ENCODE measurements around the gene TMEM161B.
"Not testable (repeated sequence)": the region's sequence is repeated elsewhere in the genome, so short reads cannot be mapped to it uniquely, and the experiment has no call there.

TMEM161B gene

DNA sequence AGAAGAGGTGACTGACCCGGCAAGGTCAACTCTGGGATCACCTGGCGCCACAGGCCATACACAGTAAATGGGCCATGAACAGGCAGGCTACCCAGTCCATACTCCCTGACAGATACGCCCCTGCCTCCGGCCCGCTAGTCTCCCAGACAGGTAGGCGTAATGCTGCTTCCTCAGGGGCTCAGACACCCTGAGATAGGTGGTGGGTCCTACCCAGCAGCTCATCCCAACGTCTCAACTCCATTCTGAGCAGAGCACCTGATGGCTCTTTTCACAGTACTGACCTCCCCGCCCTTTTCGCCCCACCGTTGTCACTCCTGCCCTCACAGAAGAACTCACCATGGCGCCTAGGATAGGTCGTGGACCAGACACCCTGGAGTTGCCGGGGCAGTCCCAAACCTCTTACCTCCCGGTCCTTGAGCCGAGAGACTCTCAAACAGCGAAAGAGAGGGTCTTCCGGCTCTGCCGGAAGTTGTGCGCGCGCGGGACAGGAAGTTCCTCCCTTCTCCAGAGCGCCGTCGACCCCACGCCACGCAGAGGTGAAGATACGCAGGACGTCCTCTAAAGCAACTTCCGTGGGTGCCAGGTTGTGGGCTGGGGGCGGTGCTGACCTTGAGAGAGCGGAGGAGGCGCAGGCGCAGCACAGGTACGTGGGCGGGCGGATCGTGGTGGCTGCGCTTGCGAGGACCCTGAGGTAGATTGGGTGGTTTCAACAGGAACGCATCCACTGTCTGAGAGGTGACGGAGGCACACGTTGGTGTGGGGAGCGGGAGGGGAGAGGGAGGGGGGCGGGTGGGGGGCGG is at the start of gene TMEM161B:
TMEM161B (minus strand) TSS at position 461 of the 800 bp plus-strand sequence; CDS start at position 339, 122 bp downstream.
- DNase-seq: peak; percentile 79 to 92

GRCh38 chr5:88304356-88304755 is 35.7 kb upstream of the TMEM161B start:
- DNase-seq: no peak

DNA sequence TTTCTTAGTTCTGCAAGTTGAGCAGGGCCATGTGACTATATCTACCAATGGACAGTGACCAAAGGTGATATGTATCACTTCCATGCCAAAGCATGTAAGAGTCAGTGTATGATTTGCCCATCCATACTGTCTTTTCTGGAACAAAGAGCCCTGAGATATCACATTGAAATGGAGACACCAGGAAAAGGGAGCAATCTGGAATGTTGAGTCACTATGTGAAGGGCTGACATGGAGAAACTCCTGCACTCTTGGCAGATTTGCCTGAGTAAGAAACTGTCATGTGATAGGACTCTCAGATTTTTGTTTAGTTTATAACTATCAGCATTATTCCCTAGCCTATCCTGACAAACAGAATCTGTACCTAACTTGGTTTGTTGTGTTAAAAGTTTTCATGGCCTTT is 29.8 kb upstream of the TMEM161B start:
- no peak for DNase-seq

DNA sequence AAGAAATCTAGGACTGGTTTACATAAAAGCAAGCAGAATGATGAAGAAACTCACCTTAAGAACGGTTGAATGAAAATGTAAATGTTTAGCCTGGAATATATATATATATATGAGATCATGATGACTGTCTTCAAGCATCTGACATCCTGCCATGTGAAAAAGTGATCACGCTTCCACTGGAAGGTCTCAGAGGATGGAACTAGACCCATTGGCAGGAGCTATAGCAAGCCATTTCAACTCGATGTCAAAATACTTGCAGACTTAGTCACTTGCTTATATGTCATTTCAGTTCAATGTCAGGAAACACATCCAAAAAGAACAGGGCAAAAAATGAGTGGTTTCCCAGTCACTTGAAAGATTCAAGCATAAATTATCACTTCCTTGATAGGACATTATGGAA is 22.2 kb upstream of the TMEM161B start:
- no peak for DNase-seq

DNA sequence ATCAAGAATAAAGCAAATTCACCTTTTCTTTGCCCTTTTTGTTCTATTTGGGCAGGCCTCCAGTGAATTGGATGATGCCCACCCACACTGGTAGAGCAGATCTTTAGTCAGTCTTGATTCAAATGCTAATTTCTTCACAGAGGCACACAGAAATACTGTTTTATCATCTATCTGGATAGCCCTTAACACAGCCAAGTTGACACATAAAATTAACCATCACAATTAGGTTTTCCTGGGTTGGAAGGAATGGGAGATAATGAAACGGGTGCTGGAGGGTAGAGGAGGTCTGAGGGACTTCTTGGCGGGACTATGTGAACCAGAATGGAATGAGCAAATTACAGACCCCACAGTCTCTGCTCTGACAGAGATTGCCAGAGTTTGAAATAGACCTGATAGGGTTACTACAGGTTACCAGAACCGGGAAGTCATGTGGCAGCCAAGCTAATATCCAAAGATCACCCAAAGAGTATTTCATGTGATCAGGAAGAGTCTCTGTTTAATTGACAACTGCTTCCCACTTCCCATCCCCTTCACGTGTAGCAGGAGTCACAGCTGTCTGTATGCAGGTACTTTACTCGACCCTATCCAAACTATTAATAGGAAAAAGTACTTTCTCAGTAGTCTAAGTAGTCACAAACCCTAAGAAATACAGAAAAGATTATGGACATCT is 20.0 kb upstream of the TMEM161B start:
- DNase-seq: no peak

DNA sequence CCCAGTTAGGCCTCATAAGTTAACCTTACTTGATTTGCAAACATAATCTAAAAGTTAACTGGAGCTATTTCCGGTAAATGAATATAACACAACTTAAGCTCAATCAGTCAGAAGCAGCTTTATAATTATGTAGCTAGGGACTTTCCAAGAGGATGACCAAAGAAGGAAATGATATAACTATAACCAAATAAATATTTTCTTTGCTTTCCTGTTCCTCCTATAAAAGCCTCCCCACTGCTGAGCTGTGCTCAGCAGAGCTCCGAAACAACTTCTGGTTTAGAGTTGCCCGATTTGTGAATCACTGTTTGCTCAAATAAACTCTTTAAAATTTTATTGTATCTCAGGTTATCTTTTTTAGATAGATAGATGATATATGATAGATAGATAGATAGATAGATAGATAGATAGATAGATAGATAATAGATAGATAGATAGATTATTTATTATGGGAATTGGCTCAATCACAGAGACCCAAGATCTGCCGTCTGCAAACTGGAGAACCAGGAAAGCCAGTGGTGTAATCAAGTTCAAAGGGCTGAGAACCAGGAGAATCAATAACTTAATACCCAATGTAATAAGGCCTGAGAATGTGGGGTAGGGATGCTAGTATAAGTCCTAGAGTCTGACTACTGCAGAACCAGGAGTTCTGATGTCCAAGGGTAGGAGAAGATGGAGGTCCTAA is 19.3 kb upstream of the TMEM161B start:
- no peak for DNase-seq

- no peak for DNase-seq
These were observed 18.7 kb upstream of the TMEM161B start for GRCh38 chr5:88287302-88287701.

DNA sequence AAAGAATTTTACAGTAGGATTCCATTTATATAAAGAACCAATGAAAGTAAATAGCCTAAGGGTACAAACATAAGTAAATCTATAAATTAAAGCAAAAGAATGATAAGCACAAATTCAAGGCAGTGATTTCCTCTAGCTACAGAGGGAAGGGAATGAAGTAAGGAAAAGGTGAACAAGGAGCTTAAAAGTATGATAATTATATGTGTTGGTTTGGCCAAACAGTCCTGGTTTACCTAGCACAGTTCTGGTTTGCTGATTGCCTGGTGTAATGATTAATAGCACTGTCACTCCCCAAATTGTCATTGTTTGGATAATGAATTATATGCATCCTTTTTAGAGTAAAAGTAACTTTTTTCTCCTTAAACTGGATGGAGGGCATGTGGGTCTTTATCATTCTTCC is 15.0 kb upstream of the TMEM161B start:
- no peak for DNase-seq

DNA sequence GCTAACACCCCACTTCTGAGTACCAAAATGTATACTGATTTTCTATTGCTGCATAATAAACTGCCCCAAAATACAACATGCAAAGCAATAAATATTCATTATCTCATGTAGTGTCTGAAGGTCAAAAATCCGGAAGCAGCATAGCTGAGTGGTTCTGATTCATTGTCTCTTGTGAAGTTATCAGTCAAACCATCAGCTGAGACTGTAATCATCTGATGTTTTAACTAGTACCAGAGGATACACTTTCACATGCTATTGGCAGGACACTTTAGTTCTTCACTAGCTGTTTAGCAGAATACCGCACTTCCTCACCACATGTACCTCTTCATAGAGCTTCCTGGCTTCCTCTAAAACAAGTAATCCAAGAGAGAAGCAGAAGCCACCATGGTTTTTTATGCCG is 12.7 kb upstream of the TMEM161B start:
- no peak for DNase-seq

- DNase-seq: no peak
These were observed 10.9 kb upstream of the TMEM161B start for GRCh38 chr5:88279584-88279983.

DNA sequence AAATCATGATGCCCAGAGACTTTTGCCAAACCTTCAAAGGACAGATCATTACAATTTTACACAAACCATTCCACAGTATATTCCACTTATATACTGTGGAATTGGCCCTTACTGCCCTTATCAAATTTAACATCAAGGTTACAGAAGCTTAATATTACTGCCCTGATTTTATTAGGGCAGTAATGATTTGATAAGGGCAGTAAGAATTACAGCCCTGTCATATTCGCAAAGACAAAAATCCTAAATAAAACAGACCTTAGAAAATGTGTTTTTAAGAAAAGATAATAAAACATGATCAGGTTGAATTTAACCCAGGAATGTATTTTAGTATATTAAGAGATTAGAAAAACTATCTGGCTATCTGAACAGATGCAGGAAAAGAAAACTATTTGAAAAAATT is 7.7 kb upstream of the TMEM161B start:
- no peak for DNase-seq

- no peak for DNase-seq
These were observed 6.9 kb upstream of the TMEM161B start for GRCh38 chr5:88275581-88275980.

DNA sequence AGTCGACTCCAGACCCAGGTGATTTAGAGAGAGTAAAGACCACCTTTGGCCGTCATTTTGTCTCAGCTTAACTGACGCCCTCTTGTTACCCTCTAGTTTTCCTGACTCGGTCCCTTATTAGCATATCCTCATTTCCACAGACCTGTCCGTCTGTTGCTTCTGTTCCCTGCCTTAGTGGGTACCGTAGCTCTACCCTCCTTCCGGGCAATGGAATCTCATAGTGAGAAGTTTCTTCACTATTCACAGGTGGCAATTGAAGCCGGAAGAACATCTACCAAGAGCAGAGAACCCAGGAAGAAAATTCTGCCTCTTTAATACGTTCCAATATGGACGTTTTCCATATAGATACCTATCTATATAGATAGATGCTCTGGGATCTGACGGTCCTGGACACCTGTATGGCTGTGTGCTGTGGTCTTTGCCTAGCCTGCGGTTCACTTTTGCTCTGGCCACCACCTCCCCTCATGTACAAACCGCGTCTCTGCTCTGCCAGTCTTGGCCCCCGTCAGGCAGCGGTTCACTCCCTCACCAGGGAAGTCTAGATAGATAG is 652 bp upstream of the TMEM161B start:
- no peak for DNase-seq

- DNase-seq: not testable (repeated sequence)
These were observed 4.1 kb downstream of the TMEM161B start for GRCh38 chr5:88264565-88264964.

DNA sequence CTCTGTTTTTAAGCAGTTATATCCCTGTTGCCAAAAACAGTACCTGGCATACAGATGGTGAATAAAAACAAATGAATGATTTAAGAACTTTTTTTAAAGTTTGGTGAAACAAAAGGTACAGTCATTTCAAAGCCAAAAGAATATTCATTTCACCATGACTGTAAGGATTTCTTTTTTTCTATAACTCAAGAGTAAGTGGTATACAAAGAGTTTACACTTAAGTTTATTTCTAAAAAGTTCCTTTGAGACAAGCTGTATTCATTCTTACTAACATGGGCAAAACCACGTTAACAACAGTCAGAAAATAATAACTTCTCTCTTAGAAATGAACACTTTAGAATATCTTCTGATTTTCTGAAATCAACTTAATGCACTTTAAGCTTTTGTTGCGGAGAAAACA is 5.3 kb downstream of the TMEM161B start:
- DNase-seq: no peak

GRCh38 chr5:88262116-88262515 is 6.5 kb downstream of the TMEM161B start:
- no peak for DNase-seq

- DNase-seq: no peak
These were observed 10.0 kb downstream of the TMEM161B start for GRCh38 chr5:88258636-88259035.

DNA sequence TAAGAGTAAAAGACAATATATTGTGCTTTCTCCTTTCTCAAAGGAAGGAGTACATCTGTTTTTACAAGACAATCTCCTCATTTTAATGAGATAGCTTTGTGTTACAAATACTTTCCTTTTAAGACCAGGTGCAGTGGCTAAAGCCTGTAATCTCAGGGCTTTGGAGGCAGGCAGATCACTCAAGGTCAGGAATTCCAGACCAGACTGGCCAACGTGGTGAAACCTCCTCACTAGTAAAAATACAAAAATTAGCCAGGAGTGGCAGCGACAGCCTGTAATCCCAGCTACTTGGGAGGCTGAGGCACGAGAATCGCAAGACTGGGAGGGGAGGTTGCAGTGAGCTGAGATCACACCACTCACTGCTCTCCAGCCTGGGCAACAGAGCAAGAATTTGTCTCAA is 11.8 kb downstream of the TMEM161B start:
- DNase-seq: no peak

GRCh38 chr5:88256037-88256436 is 12.6 kb downstream of the TMEM161B start:
- DNase-seq: no peak

DNA sequence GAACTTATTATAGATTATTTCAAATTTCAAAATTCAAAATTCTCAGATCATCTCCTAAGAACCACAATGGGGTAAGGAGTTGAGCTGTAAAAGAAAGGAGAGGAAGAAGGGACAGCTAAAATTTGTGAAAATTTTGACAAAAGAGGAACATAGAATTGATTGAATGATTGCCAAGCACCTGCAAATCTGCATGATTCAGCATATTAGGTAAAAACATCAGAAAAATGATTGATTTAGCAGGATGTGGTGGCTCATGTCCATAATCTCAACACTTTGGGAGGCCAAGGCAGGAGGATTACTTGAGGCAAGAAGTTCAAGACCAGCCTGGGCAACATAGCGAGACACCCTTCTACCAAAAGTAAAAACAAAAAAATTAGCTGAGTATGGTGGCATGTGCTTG is 14.3 kb downstream of the TMEM161B start:
- DNase-seq: no peak

DNA sequence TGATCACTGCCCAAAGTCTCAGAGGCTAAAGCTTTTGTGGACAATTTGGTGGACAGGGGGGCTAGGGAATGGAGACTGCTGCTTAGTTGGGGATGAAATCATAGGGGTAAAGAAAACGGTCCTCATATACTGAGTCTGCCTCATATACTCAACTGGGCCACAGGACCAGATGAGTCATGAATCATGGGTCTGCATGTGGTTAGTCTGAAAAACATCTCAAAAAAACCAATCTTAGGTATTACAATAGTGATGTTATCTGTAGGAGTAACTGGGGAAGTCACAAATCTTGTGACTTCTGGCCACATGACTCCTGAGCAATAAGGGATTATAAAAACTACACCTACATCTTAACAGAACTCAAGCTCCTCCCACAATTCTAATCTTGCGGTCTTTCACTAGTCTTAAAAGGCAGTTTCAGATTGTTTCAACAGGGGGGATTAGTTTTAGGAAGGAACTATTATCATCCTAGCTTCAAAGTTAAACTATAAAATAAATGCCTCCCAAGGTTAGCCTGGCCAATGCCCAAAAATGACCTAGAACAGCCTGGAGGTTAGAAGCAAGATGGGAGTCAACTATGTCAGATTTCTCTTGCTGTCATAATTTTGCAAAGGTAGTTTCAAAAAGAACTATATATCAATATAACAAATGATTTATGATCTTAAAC is 17.5 kb downstream of the TMEM161B start:
- no peak for DNase-seq

- DNase-seq: no peak
These were observed 18.6 kb downstream of the TMEM161B start for GRCh38 chr5:88250010-88250409.
